NCI-H1092 (cell line): ENCODE results near the gene SLCO1B1.

ENCODE experiments used
- DNase-seq: peaks from one replicate; lab custom pipeline; 2025; lab: John Stamatoyannopoulos, UW

Gene SLCO1B1

GRCh38 chr12:21220266-21220665, 89.3 kb downstream of the SLCO1B1 start:
- no peak for DNase-seq

- no peak for DNase-seq
These were observed 90.1 kb downstream of the SLCO1B1 start for GRCh38 chr12:21221072-21221471.

- no peak for DNase-seq
These were observed 90.8 kb downstream of the SLCO1B1 start for GRCh38 chr12:21221778-21222177.

GRCh38 chr12:21223930-21224329, 92.9 kb downstream of the SLCO1B1 start:
- no peak for DNase-seq

GRCh38 chr12:21234395-21234794, 103.4 kb downstream of the SLCO1B1 start:
- DNase-seq: no peak

- DNase-seq: no peak
These were observed 108.9 kb downstream of the SLCO1B1 start for GRCh38 chr12:21239866-21240265.

- no peak for DNase-seq
These were observed 117.7 kb downstream of the SLCO1B1 start for GRCh38 chr12:21248679-21249078.

GRCh38 chr12:21252070-21252469, 121.1 kb downstream of the SLCO1B1 start:
- DNase-seq: no peak

GRCh38 chr12:21257172-21257571, 126.2 kb downstream of the SLCO1B1 start:
- no peak for DNase-seq

- DNase-seq: no peak
These were observed 133.2 kb downstream of the SLCO1B1 start for GRCh38 chr12:21264232-21264631.

GRCh38 chr12:21265932-21266331, 134.9 kb downstream of the SLCO1B1 start:
- no peak for DNase-seq

- no peak for DNase-seq
These were observed 145.8 kb downstream of the SLCO1B1 start for GRCh38 chr12:21276826-21277225.
